GF-D8 (cell line): Measurements from ENCODE around the gene TMOD1.

Experiments used
- DNase-seq: peaks from one replicate; lab custom pipeline; 2025; lab: John Stamatoyannopoulos, UW

TMOD1 gene

DNA sequence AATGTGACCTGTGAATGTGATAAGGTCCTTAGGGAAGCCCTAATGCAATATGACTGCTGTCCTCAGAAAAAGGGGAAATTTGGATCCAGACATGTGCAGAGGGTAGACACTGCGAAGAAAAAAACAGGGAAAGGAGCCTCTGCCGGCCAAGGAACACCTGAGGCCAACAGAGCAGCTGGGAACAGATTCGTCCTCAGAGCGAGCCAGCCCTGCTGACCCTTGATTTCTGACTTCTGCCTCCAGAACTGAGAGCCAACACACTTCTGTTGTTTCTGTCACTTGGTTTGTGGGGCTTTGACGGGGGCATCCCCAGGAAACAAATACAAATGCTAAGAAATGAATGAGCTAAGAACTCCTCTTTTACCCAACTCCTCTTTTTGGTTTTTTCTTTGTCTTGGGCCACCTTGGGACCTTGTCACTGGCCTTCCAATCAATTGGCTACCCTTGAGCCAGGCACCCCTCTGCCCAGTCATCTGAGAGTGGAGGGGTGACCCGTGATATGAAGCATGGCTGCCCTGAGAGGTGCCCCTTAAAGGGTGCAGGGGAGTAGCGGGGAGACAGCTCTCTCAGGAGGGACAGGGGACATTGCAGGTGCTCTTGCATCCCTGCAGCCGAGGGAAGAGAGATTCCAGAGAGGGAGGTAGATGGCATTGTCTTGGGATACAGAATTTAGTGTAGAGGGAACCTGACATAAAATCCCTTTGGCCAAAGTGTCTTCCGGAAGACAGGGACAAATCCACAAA lies 16.9 kb downstream of the TMOD1 start:
- DNase-seq = no peak

DNA sequence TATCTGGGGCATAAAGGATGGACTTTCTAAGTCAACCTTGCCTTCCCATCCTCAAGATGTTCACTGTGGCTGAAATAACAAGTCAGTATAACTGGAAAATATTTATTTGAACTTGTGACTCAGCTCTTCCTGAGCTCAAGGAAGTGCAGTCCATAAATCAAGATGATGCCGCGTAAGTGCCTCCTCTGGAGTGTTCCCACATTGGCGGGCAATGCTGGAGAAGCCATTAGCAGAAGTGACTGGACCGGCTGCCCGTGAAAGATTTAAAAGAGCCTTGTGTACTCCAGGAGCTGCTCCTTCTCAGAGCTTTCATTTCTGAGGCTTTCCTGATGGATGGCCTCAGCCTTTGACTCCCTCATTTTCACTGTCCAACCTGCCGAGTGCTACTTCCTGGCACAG lies 17.4 kb downstream of the TMOD1 start:
- DNase-seq = no peak

DNA sequence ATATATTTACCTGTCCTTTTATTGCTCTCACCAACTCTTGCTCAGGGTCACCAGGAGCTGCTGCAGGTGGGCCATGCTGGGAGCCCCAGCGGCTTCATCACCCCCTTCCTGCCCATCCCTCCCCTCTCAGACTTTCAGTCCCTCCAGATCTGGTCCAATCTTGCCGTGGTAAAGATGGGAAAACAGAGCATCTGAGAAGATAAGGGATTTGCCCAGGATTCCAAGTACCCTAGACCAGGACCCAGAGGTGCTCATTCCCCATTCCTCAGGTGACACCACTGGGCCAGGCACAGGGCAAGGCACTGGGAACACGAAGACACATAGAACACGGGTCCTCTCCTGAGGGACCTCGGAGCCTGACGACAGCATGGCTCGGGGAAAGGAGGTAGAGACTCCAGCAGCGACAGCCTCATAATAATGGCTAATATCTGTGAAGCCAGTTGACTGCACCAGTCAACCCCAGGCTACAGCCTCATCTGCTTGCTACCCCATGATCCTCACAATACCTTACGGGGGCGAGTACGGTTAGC lies 18.0 kb downstream of the TMOD1 start:
- DNase-seq = no peak

DNA sequence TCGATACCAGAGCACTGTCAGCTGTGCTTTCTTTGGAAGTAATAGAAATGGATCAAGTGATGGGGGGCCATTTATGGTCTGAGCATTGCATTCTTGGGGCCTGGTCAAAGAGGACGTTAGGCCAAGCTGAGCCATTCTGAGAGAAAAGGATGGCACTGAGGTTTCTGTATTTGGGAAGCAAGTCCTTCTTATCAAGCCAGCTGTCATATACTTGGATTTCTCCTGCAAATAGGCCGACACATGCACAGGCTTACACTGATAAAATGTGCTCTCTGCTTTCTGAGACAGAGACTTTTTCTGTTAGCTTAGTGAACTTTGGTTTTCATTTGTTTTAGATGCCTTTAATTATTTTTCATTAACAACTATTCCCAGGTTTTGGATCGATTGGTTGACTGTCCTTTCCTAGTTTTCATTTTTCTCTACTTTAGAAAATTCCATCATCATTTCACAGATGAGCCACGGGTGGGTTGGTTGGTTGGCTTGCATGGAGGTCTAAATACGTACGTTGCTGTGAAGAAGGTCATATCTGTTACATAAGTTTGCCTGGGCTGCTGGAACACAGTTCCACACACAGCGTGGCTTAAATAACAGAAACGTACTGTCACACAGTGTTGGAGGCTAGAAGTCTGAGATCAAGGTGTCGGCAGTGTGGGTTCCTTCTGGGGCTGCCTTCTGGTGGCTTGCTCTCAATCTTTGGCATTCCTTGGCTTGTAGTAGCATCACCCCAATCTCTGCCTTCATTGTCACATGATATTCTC lies 20.3 kb downstream of the TMOD1 start:
- DNase-seq = no peak

DNA sequence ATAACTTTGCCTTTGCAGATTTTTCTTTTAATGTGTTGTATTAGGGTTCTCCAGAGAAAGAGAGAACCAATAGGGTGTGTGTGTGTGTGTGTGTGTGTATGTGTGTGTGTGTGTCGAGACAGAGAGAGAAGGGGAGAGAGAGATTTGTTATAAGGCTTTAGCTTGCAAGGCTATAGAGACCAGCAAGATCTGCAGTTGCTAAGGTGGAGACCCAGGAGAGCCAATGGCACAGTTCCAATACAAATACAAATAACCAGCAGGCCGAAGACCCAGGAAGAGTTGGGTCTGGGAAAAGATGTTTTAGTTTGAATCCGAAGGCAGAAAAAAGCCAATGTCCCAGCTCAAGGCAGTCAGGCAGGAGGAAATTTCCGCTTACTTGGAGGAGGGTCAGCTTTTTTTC lies 23.0 kb downstream of the TMOD1 start:
- no peak for DNase-seq

DNA sequence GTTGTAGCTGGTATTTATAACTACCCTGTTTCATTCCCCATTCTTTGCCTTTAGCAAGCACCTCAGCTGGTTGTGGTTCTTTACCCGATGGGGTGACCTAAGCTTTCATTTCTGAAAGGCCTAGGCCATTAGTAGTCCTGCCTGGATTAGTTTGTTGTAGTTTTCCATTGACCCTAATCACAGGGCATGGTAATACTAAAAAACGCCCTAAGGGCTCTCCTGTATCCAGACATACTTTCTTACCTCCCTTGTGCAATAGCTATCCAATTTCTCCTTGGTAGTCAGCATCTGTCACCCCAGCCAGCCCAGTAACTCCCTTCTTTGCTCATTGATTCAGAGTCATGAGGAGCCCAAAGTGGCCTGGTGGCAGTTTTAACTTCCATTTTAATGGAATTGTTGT lies 24.0 kb downstream of the TMOD1 start:
- no peak for DNase-seq

DNA sequence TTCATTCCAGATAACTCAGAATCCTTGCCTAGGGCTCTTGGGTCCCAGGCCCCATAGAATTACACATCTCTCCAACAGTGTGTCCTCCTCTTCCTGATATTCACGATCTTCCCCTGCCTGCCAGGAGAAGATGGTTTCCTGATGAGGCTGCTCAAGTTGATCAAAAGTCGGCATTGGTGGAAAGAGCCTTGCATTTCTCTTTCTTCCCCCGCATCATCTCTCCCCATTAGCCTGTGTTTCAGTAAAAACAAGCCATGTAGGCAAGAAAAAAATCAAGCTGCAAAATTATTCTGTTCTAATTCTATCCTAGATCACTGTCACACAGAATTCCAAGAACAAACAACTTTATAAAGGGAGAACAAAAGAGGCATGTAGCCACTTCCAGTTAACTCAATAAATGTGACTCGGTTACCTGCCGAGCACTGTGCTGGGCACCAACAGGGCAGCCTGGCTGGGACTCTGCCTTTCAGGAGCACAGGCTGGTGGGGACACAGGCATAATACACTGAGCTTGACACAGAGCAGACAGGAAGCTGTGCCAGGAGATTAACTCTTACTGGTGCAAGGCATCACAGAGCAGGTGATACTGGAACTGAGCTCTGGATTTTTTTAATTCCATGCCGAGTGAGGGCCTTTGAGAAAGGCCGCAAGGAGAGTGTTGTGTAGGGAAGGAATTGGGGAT lies 25.6 kb downstream of the TMOD1 start:
- DNase-seq = no peak

DNA sequence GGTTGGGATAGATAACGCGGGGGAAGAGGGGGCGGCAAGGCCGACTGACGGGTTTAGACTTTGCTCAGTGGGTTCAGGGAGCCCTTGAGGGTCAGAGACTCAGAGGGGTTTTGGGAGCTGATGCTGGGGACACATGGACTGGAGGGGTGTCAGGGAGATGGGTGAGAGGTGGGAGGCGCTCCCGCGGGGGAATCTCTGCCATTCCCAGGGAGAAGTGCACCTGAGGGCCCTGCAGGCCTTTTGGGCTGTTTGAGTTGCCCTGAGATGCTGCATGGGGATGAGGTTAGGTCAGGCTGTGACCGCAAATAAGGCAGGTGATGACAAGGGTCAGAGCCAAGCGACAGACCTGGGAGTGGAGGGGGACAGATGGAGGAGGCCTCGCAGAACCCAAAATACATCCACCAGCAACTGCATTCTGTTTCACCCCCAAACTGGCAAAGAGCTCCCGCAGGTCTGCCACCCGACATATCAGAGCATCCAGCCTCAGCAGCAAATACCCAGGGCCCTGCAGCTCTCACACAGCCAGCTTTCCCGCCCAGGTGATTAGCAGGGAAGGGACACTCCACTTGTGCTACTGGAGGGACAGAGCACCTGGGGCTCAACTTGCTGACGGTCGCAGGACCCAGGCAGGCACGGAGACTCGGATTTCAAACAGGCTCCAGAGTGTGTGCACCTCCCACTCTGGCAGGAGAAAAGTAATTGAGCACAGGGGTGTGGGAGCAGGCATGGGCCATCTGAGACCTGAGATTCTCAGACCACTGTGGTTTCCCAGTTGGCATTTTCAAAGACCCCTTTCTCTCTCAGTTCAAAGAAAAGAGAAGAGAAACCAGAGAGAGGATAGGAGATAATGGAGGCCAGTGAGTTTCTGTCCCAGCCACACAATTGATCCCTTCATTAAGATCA lies 26.4 kb downstream of the TMOD1 start:
- no peak for DNase-seq

DNA sequence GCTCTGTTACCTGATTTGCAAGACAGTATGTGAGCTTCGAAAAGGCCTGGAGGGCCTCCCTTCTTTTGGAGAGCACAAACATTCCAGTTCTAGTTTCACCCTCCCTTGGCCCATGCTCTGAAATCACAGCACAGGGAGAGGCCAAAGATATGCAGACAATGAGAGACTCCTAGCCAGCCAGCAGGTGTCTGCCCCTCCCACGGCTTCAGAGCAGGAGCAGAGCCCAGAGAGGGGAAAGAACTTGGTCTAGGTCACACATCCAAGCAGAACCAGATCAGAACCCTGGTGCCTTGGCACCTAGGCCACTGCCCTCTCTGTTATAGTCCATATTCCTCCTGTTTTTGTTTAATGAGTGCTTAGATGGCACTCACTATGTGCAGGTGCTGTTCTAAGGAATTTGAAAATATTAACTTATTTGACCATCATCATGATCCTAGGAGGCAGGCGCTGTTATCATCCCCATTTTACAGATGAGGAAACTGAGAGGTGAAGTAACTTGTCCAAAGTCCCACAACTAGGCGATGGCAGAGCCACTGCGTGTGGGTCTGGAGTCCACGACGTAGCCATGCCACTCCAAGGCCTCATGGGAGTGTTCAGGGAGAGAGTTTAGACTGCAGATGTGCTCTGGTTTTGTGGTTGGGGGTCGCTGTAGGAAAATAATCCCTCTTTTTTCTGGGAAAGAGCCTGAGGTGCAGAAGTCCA lies 27.2 kb downstream of the TMOD1 start:
- no peak for DNase-seq

DNA sequence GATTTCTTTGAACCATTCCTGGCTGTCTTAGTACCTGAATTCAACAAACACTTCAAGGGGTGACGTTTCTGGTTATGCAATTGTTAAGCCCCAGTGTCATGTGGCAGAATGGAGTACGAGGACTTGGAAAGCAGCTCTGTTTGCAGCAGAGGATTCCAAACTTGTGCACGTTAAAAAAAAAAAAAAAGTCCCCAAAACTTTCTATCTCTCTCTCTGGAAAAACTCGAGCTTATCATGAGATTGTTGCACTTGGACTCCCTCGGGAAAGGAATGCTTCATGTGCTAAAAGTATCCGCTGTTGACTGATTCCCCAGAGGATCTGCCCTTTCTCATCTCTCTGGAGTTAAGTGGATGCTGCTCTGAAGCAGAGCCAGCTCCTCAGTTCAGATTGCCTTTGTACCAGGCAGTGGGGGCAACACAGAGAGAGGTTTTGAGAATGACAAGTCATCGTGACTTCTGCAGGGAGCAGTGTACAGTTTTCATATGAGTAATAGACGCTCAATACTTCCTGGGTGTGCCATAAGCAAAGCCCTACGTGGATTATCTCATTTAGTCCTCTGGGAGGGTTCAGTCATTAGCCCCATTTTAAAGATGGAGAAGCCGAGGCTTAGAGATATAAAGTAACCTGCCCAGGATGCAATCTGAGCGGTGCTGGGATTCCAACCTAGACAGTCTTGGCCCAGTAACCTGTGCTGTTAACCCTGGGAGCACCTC lies 28.1 kb downstream of the TMOD1 start:
- DNase-seq = no peak

DNA sequence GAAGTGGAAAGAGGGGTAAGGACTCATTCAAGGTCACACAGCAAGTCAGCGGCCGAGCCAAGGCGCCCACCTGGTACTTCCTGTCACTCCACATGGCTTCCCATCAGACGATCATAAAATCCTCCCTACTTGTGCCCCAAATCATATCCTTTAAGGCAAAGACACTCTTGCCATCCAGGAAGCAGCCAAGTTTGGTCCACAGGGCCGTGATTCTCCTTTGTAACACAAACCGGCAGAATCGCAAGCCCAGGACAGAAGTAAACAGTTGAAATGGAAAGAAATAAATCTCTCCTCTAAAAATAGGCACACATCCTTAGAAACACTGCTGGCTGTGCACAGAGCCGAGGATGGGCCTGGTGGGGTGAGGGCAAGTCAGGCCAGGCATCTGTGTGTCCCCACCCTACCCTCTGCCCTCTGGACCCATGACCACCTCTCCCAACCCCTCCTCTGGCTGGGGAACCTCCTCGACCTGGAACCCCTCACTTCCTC lies 30.5 kb downstream of the TMOD1 start:
- no peak for DNase-seq

DNA sequence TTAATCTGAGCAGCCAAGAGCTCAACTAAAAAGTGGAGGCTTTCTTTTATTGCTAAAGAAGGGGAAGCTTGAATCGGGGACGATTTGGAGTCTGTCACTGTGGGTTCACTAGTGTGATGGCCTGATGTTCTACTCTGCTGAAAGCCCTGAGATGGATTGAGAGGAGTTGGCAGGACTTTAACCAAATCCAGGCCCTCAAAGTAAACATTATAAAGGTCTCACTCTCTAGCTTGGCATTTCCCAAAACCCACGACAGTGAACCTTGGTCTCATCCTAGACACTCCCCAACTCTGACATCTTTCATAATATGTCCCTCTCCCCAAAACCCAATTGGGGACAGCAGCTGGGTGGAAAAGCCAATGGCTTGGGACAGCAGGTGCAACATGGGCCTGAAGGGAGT lies 32.7 kb downstream of the TMOD1 start:
- DNase-seq = no peak

DNA sequence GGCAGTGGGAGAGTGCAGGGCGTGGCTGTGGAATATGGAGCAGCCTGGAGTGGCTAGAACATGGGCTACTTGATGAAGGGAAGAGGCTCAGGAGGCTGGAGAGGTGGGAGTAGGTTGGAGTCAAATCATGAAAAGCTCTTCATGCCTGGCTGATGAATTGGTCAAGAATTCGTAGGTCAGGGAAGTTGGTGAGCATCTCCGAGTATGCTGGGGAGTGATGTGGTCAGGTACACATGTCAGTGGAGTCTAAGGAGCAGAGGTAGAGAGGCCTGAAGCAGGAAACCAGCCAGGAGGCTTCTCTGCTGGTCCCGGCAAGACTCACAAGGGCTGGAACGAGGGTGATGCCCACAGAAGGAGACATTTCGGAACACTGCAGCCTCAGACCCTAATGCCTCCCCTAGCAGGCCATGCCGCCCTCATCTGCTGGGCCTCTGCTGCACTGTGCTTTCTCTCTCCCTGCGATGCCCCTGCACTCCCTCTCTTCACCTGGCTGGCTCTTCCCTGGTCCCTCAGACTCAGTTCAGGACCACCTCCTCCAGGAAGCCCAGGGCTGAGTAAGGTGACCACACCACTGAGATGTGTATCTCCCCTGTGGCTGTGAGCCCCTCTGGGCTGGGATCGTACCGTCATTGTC lies 33.6 kb downstream of the TMOD1 start:
- no peak for DNase-seq

DNA sequence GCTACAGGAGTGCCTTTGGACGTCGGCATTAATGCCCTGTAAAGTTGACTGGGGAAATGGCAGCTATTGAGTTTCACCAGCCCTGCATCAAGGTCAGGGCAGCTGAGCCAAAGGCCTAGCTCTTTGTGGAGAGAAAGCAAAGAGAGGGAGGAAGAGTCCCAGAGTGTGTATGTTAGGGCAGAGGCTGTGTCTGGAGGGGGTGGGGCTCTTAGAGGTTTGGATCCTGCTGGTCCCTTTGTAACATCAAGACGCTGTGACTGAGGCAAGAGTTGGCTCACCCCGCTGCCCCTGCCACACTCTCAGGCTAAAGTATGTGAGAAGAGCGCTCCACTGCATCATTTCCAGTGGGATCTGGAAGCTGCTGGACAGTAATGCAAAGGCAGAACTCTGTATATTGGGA lies 34.3 kb downstream of the TMOD1 start:
- DNase-seq = no peak

DNA sequence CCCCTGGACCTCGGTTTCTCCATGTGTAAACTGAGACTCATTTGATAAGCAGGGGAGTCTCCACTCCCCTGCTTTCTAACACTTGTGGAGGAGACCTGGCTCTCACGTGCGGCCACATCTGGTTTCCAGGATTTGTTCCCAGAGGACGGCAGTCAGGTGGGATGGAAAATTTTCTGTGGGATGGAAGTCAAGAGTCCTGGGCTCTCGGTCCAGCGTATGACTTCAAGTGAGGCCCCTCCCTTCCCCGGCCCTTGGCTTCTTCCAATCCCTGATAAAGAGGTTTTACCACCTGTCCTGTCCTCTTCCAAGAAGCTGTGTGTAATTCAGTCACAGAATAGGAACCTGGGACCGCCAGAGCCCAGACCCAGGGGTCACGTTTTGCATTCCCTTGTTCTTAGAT lies 35.0 kb downstream of the TMOD1 start:
- no peak for DNase-seq

DNA sequence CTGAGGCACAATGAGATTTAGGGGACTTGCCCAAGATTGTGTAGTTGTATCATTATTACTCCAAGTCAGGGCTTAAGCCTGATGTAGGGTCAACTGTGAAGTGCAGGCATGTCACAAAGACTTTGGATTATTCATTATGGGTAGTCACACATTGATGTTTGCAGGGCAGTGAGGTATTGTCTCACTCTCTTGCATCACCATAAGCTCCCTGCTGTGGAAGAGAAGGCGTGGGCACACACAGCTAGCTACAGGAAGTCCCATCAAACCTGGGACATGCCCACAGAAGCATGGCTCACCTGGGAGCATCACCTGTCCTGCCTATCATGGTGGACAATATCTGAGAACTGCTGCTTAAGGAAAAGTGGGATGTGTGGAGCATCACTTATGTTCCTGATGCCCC lies 42.1 kb downstream of the TMOD1 start:
- DNase-seq = no peak

DNA sequence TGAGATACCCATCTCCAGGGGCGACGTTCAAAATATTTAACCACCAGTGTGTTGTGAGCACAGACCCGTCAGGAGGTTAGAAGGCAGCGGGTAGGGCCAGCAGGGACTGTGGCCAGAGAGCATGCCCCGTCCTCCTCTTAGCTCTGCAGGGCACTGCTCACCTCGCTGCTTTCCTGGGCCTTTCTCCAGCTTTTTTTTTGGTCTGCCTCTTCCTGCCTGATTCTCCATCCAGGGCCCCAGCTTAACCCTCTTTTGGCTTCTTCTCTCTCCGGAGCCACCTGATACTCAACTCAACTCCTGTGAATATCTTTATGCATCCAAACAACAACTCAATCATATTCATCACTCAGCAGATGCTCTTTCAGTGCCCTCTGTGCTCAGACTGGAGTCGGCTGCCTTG lies 44.0 kb downstream of the TMOD1 start:
- DNase-seq = no peak

DNA sequence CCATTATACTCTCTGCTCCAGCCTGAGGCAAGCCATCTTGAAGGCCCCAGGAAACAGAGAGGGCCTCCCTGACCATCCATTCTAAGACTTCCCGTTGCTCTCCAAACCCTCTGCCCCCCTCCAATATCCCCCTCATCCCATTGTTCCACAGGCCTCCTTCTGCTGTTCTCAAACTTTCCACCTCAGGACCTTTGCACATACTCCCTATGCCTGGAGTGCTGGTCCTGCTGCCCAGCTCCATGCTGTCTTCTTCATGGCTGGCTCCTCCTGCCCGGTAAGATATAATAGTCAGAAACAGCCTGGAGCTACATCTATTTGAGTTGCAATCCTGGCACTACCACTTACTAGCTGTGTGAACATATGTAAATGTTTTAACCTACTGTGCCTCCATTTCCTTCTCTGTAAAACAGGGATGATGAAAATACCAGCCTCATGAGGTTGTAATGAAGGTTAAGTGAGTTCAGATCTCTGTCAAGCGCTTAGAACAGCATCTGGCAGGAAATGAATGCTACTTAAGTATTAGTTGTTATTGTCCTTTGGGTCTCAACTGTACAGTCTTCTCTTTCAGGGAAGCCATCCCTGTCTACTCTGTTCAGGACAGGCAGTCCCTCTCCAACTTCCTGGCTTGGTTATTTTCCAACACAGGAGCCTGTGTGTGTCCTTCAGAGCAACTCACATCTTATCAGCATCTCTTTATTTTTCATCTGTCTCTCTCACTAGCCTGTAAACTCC lies 45.8 kb downstream of the TMOD1 start:
- DNase-seq = no peak

DNA sequence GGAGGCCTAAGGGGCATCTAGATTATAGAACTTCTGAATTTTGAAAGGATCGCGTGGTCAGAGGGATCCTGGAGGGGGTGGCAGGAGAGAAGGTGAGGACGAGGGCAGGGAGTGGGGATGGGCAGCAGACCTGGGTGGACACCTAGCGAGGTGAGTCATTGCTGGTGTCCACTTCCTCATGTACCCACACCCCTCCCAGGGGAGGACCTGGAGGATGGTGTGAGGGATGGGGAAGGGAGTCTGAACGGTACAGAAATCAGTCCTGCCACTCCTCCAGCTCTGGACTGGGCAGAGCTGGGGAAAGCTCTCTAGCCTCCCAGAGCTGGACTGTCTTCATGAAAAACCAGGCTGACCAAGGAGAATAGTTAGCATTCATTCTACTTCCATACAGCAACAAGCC lies 46.9 kb downstream of the TMOD1 start:
- DNase-seq = no peak
